NB4 (cell line): ENCODE data around the gene TMEM63A.
A peak's percentile ranks its signal among the peaks of the same experiment; 100 is the strongest.
"Not testable (repeated sequence)": the region's sequence is repeated elsewhere in the genome, so short reads cannot be mapped to it uniquely, and the experiment has no call there.

Source experiments
- DNase-seq: peaks from one replicate; pipeline ENCODE4 v3.0.0; 2010; ENCODE audit warnings: low read depth
- H3K4me3 ChIP-seq: one replicate; pipeline ENCODE4 v1.5.1; 2011; ENCODE audit warnings: mild to moderate bottlenecking, low read depth, low read length, moderate library complexity
- MYC ChIP-seq: IDR thresholded peaks from 2 replicates; pipeline ENCODE4 v1.6.1; 2011; ENCODE audit warnings: low read depth, low read length
- POLR2A ChIP-seq: IDR thresholded peaks from 2 replicates; pipeline ENCODE4 v1.6.1; 2011; ENCODE audit warnings: mild to moderate bottlenecking; ENCODE audit not compliant: insufficient read length; ENCODE audit errors: extremely low read depth
- TF ChIP-seq, protein P1 (sequence below): IDR thresholded peaks from one replicate; pipeline ENCODE4 v1.5.1; 2012; ENCODE audit warnings: low read depth, low read length
- TF ChIP-seq, protein P2 (sequence below): IDR thresholded peaks from 2 replicates; pipeline ENCODE4 v1.6.1; 2011; ENCODE audit warnings: low read depth, low read length

The TMEM63A gene

DNA sequence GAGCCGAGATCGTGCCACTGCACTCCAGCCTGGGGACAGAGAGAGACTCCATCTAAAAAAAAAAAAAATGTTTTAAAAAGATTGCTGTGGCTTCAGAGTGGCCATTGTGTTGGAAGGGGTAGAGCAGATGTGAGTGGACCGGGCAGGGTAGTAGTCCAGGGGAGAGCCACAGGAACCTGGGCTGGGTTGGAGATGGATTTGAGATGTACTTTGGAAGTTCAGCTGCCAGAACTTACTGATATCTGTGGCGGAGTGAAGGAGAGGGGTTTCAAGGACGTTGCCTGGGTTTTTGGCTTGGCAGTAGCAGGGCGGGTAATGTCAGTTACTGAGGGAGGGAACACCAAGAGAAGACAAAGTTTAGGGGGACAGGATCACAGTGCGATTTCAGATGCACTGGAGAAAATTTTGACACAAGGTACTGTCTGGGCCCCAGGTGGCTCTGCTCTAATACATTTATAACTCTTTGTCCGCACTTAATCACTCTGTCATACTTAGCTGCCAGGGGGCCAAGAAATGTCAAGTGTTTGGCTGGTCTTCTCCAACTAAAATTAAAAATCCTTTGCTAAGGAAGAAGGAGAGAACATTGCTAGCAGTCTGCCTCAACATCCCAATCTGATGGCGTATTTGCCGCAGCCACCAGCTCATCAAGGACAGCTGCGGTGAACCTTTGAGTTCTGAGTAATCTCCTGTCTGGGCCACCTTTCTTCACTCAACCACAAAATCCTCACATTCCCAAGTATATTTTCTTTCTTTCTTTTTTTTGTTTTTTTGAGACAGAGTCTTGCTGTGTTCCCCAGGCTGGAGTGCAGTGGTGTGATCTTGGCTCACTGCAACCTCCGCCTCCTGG, 62.6 kb downstream of the TMEM63A start:
- TF ChIP-seq, protein P1, sequence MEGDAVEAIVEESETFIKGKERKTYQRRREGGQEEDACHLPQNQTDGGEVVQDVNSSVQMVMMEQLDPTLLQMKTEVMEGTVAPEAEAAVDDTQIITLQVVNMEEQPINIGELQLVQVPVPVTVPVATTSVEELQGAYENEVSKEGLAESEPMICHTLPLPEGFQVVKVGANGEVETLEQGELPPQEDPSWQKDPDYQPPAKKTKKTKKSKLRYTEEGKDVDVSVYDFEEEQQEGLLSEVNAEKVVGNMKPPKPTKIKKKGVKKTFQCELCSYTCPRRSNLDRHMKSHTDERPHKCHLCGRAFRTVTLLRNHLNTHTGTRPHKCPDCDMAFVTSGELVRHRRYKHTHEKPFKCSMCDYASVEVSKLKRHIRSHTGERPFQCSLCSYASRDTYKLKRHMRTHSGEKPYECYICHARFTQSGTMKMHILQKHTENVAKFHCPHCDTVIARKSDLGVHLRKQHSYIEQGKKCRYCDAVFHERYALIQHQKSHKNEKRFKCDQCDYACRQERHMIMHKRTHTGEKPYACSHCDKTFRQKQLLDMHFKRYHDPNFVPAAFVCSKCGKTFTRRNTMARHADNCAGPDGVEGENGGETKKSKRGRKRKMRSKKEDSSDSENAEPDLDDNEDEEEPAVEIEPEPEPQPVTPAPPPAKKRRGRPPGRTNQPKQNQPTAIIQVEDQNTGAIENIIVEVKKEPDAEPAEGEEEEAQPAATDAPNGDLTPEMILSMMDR = no peak
- TF ChIP-seq MYC (no peak), POLR2A (no peak)
- TF ChIP-seq, protein P2, sequence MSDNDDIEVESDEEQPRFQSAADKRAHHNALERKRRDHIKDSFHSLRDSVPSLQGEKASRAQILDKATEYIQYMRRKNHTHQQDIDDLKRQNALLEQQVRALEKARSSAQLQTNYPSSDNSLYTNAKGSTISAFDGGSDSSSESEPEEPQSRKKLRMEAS = no peak

DNA sequence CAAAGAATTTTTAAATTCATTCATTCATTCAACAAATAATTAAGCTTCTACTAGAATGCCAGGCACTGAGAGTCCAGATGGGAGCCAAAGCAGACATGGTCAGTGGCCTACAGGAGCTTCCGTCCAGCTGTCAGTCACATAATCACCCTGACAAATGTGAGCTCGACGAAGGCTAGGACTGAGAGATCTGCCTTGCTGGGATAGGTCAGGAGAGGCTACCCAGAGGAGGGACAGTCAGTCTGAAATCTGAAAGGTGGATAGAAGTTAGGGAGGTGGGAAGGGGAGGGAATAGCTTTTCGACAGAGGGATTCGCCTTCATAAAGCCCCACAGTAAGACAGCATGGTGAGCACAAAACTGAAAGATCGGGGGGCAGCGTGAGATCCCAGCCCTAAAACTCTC, 64.0 kb downstream of the TMEM63A start:
- no peak for DNase-seq
- no peak for TF ChIP-seq MYC
- TF ChIP-seq, protein P1 = no peak
- TF ChIP-seq POLR2A = no peak
- TF ChIP-seq, protein P2 = no peak
- no peak overlapping the region for H3K4me3 ChIP-seq

More for the DNA sequence above, 62.6 kb downstream of the TMEM63A start:
- no peak for DNase-seq
- H3K4me3 ChIP-seq = no peak overlapping the region

DNA sequence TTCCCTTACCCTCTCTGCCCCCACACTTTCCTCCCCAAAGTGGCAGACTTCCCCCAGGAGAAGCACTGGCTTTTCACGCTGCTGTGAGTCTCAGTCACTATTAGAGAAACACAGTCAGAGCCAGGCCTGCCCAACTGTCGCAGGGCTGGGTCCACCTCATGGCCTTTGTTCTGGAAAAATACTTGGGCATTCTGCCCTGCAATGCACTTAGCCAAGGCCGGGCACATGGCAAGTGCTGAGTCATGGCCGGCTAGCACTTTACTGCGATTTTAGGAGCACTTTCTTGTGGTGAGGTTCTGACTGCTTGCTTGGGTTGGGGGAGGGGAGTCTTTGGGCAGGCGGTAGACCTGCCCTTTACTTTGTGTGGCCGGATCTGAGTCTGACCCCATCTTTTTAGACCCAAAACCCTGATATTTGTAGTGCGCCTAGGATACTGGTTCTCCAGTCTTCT, 64.5 kb downstream of the TMEM63A start:
- peak; percentile 81 for DNase-seq
- TF ChIP-seq MYC (peak; percentile 87), POLR2A (no peak)
- TF ChIP-seq, protein P1 = no peak
- TF ChIP-seq, protein P2 = peak; percentile 83
- H3K4me3 ChIP-seq = no peak overlapping the region

DNA sequence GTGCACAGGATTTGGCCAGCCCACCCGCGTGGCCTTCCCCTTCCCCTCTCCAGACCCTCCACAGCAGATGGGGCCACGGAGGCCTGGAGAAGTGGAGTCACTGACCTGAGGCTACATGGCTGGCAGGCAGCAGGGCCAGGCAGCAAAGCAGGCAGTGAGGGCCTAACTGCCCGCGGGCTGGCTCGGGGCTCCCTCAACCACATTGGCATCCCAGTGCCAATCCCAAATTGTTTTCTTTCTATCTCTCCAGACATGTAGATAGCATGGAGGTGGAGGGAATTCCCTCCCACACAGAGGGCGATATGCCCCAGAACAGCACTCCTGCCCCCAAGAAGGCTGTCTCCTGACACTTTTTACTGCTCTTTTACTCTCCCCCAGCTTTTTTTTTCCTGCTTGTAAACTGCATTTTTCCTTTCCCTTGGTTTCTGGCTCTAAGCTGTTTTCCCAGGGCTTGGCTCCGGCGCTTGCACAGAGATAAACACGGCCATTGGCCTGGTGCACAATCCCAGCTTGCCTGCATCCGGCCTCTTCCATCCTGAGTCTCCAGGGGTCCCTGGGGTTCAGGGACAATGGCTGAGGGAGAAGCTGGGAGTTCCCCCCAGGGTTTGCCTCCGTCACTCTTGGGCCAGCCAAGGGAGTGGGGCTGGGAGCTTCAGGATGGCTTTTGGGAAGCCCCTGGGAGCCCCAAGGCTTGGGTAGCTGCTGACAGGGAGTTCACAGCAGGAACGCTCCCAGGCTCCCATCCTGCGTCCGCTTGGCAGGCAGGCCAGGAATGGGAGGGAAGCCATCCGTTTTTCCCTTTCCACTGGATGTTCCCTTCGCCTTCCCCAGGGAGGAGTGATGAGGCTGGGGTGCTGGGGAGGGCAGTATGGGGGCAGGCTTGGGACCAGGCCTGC, 65.3 kb downstream of the TMEM63A start:
- TF ChIP-seq MYC (no peak), POLR2A (no peak)
- TF ChIP-seq, protein P2 = no peak
- TF ChIP-seq, protein P1 = no peak
- no peak overlapping the region for H3K4me3 ChIP-seq
- no peak for DNase-seq

DNA sequence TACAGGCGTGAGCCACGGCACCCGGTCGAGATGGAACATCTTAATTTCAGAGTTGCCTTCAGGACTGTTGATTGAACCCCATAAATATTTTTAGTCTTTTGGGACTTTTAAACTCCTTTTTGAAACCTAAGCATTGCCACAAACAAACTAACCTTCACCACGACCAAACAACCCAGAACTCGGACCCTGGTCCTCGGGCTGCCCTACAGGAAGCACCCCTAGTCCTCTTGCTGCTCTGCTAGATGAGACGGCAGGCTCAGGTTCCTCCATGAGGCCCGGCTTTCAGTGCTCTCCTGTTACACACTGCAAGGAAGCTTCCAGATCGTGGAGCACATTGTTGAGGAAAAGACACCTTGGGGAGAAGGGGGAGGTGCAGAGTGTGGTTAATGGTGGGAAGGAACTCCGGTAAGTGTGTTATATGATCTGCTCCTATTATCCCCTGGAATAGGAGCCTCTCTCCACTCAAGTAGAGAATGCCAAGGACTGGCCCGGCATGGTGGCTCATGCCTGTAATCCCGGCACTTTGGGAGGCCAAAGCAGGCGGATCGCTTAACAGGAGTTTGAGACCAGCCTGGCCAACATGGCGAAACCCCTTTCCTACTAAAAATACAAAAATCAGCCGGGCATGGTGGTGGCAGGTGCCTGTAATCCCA, 66.5 kb downstream of the TMEM63A start:
- TF ChIP-seq, protein P1 = no peak
- TF ChIP-seq POLR2A (no peak), MYC (no peak)
- TF ChIP-seq, protein P2 = no peak
- no peak for DNase-seq
- H3K4me3 ChIP-seq = no peak overlapping the region

DNA sequence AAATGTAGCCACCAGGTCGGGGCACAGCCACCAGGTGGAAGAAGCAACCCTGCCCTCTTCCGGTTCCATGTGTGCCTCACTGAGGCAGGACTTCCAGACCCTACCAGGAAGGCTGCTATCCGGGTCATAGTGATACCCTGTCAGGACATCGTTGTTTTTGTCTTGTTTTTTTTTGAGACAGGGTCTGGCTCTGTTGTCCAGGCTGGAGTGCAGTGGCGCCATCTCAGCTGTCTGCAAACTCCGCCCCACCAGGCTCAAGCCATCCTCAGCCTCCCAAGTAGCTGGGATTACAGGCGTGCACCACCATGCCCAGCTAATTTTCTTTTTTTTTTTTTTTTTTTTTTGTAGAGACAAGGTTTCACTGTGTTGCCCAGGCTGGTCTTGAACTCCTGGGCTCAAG, 67.1 kb downstream of the TMEM63A start:
- DNase-seq, H3K4me3 ChIP-seq: not testable (repeated sequence)
